Lung microvascular endothelial cell (primary cell): ENCODE data around the gene SDR39U1. TPM values are rescaled to one million over a fixed set of nuclear protein-coding genes. Genes with fewer than 3 reads are reported as not detected.

Experiments
- DNase-seq, 2 donors: peaks; one replicate each; pipeline versions ENCODE4 v3.0.0 to v3.0.0-alpha.2; 2010; ENCODE audit warnings: low read depth in 2 of 2
- total RNA-seq: library from RNA; depleted of rRNA; stranded (reverse); fragments of >200 nt; gene quantifications from 2 replicates; pipeline ENCODE4 v1.2.1, GENCODE V29; 2014

SDR39U1 gene
- total RNA-seq, 1 donor from 2014 or later, result 7.3 TPM

GRCh38 chr14:24411443-24412389, 30.9 kb downstream of the SDR39U1 start:
- DNase-seq, result peak; percentile 66 to 77

GRCh38 chr14:24409956-24410355, 32.6 kb downstream of the SDR39U1 start:
- DNase-seq, result no peak

- DNase-seq, result no peak
Measured at GRCh38 chr14:24409192-24409591, 33.4 kb downstream of the SDR39U1 start.

- DNase-seq, result no peak
Measured at GRCh38 chr14:24408764-24409163, 33.8 kb downstream of the SDR39U1 start.

GRCh38 chr14:24407608-24408325, 34.8 kb downstream of the SDR39U1 start:
- no peak for DNase-seq

GRCh38 chr14:24406416-24406815, 36.2 kb downstream of the SDR39U1 start:
- DNase-seq, result no peak

GRCh38 chr14:24404814-24405213, 37.8 kb downstream of the SDR39U1 start:
- DNase-seq, result no peak

- DNase-seq, result peak in 1 of 2 donors; percentile 26
Measured at GRCh38 chr14:24403294-24403998, 39.1 kb downstream of the SDR39U1 start.

GRCh38 chr14:24401810-24402702, 40.5 kb downstream of the SDR39U1 start:
- no peak for DNase-seq

- DNase-seq, result no peak
Measured at GRCh38 chr14:24399999-24400718, 42.4 kb downstream of the SDR39U1 start.

GRCh38 chr14:24399447-24399822, 43.1 kb downstream of the SDR39U1 start:
- DNase-seq, result no peak

- DNase-seq, result peak; percentile 33 to 44
Measured at GRCh38 chr14:24398653-24399446, 43.7 kb downstream of the SDR39U1 start, which contains the start of gene NYNRIN. Gene NYNRIN, plus strand, starts transcription at chr14:24399003. Its CDS starts 244 bp downstream, at chr14:24399247.

- no peak for DNase-seq
Measured at GRCh38 chr14:24398293-24398652, 44.3 kb downstream of the SDR39U1 start.

GRCh38 chr14:24397639-24398292, 44.8 kb downstream of the SDR39U1 start:
- no peak for DNase-seq

- DNase-seq, result no peak
Measured at GRCh38 chr14:24395609-24396582, 46.7 kb downstream of the SDR39U1 start.

GRCh38 chr14:24394275-24394674, 48.3 kb downstream of the SDR39U1 start:
- no peak for DNase-seq

GRCh38 chr14:24392325-24393091, 50.1 kb downstream of the SDR39U1 start:
- peak in 1 of 2 donors; percentile 29 for DNase-seq
